MM.1S (cell line): Measurements from ENCODE around the gene RNF222.

Experiments
- CTCF ChIP-seq: fragments of 300-600 bp; sonication (generic); IDR thresholded peaks from 2 replicates; pipeline ENCODE4 v1.5.1; 2016; ENCODE audit warnings: antibody characterized with exemption, low read length, mixed read lengths
- EZH2 ChIP-seq: fragments of 300-600 bp; sonication (generic); optimal IDR thresholded peaks from 2 replicates; pipeline ENCODE3; 2017; ENCODE audit warnings: low read depth, mild to moderate bottlenecking, antibody characterized with exemption, low read length, mixed read lengths

GRCh38 chr17:8398980-8399379 lies 1.4 kb upstream of the RNF222 start:
- TF ChIP-seq CTCF, result no peak
- no peak for TF ChIP-seq EZH2
